Measurements from ENCODE around the gene ARL2BP. TPM values are rescaled to one million over a fixed set of nuclear protein-coding genes. Genes with fewer than 3 reads are reported as not detected.
A peak's percentile ranks its signal among the peaks of the same experiment; 100 is the strongest.

Gene ARL2BP
- total and polyA plus RNA-seq, 2 of the 13 experiments (the other 11 are each of a cell fraction or from before 2014, with no cell fraction given): 64.3 to 67.6 TPM

DNA sequence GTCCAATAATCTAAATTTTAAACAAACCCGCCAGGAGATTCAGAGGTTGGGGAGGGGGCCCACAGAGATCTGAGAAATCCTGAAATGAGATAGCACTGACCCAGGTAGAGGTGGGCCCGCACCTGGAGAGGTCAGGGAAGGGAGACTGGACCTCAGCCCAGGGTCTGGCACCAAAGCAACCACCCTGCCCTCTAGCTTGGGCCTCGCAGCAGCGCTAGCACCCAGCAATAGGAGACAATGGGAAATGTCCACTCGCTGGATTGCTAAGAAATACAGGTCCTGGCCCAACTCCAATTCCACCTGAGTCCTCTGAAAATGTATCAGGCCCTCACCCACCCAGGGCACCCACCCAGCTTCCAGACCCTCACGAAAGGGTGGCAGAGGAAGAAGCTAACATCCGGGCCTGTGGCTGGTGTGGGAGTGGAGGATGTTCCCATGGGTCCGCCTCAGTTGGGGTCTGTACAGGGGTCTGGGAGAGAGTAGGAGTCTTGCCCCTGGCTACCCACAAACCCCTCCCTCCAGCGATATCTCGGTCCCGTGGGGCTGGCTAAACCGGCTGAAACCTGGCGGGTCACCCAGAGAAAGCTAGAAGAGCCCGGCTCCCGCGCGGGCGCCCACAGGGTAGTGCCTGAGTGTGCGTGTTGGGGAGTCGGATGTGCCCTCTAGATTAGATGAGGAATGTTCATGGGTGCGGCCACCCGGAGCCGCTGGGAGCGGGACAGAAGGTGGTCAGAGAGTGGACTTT lies 38.3 kb downstream of the ARL2BP start (continued):
- TF ChIP-seq, protein P1, sequence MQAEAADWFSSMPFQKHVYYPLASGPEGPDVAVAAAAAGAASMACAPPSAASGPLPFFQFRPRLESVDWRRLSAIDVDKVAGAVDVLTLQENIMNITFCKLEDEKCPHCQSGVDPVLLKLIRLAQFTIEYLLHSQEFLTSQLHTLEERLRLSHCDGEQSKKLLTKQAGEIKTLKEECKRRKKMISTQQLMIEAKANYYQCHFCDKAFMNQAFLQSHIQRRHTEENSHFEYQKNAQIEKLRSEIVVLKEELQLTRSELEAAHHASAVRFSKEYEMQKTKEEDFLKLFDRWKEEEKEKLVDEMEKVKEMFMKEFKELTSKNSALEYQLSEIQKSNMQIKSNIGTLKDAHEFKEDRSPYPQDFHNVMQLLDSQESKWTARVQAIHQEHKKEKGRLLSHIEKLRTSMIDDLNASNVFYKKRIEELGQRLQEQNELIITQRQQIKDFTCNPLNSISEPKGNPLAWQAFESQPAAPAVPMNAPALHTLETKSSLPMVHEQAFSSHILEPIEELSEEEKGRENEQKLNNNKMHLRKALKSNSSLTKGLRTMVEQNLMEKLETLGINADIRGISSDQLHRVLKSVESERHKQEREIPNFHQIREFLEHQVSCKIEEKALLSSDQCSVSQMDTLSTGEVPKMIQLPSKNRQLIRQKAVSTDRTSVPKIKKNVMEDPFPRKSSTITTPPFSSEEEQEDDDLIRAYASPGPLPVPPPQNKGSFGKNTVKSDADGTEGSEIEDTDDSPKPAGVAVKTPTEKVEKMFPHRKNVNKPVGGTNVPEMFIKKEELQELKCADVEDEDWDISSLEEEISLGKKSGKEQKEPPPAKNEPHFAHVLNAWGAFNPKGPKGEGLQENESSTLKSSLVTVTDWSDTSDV (CRISPR knock-in tag; IDR thresholded peaks at IDR 0.05): no peak
- TF ChIP-seq, protein P2, sequence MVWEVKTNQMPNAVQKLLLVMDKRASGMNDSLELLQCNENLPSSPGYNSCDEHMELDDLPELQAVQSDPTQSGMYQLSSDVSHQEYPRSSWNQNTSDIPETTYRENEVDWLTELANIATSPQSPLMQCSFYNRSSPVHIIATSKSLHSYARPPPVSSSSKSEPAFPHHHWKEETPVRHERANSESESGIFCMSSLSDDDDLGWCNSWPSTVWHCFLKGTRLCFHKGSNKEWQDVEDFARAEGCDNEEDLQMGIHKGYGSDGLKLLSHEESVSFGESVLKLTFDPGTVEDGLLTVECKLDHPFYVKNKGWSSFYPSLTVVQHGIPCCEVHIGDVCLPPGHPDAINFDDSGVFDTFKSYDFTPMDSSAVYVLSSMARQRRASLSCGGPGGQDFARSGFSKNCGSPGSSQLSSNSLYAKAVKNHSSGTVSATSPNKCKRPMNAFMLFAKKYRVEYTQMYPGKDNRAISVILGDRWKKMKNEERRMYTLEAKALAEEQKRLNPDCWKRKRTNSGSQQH (CRISPR knock-in tag; IDR thresholded peaks at IDR 0.05; ENCODE audit: low read depth): no peak
- TF ChIP-seq HNRNPL (IDR thresholded peaks at IDR 0.05; ENCODE audit: low read depth, low read length): no peak; the same call in 1 of the 2 replicates
- no peak for TF ChIP-seq ZNF782 (CRISPR knock-in tag; IDR thresholded peaks at IDR 0.05; ENCODE audit: borderline replicate concordance)
- TF ChIP-seq ZNF703 (CRISPR knock-in tag; IDR thresholded peaks at IDR 0.05; ENCODE audit: borderline replicate concordance): no peak
- TF ChIP-seq, protein P3, sequence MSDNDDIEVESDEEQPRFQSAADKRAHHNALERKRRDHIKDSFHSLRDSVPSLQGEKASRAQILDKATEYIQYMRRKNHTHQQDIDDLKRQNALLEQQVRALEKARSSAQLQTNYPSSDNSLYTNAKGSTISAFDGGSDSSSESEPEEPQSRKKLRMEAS (IDR thresholded peaks at IDR 0.05): no peak; the same call in 1 of the 2 replicates
- TF ChIP-seq, protein P4, sequence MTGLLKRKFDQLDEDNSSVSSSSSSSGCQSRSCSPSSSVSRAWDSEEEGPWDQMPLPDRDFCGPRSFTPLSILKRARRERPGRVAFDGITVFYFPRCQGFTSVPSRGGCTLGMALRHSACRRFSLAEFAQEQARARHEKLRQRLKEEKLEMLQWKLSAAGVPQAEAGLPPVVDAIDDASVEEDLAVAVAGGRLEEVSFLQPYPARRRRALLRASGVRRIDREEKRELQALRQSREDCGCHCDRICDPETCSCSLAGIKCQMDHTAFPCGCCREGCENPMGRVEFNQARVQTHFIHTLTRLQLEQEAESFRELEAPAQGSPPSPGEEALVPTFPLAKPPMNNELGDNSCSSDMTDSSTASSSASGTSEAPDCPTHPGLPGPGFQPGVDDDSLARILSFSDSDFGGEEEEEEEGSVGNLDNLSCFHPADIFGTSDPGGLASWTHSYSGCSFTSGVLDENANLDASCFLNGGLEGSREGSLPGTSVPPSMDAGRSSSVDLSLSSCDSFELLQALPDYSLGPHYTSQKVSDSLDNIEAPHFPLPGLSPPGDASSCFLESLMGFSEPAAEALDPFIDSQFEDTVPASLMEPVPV (CRISPR knock-in tag; IDR thresholded peaks at IDR 0.05): no peak
- no peak for TF ChIP-seq ZNF24 (IDR thresholded peaks at IDR 0.05)
- no peak for TF ChIP-seq MED8 (CRISPR knock-in tag; IDR thresholded peaks at IDR 0.05; ENCODE audit: insufficient replicate concordance)
- 0 out of 2 replicates have a peak, but pooled peaks have one; percentile 19 for TF ChIP-seq ZFP82 (CRISPR knock-in tag; IDR thresholded peaks at IDR 0.05; ENCODE audit: borderline replicate concordance)
- TF ChIP-seq FOXK1 (CRISPR knock-in tag; IDR thresholded peaks at IDR 0.05; ENCODE audit: borderline replicate concordance, low read depth): no peak
- TF ChIP-seq TSC22D2 (CRISPR knock-in tag; IDR thresholded peaks at IDR 0.05; ENCODE audit: borderline replicate concordance): no peak
- no peak for TF ChIP-seq ZFP36 (IDR thresholded peaks at IDR 0.05; ENCODE audit: borderline replicate concordance, low read depth, low read length, partially characterized antibody)
- no peak for TF ChIP-seq MTF1 (CRISPR knock-in tag; IDR thresholded peaks at IDR 0.05)
- no peak for TF ChIP-seq XBP1 (CRISPR knock-in tag; IDR thresholded peaks at IDR 0.05)
- TF ChIP-seq SAFB2 (CRISPR knock-in tag; IDR thresholded peaks at IDR 0.05; ENCODE audit: borderline replicate concordance, low read depth): no peak
- TF ChIP-seq ZNF337 (CRISPR knock-in tag; IDR thresholded peaks at IDR 0.05; ENCODE audit: borderline replicate concordance, low read depth): no peak
